ENCODE data around the gene LAMP1.

LAMP1 gene

GRCh38 chr13:113348591-113348990, 51.6 kb downstream of the LAMP1 start:
- intact Hi-C loops (cut with DNase I): no loop called here
- no peak for DNase-seq

DNA sequence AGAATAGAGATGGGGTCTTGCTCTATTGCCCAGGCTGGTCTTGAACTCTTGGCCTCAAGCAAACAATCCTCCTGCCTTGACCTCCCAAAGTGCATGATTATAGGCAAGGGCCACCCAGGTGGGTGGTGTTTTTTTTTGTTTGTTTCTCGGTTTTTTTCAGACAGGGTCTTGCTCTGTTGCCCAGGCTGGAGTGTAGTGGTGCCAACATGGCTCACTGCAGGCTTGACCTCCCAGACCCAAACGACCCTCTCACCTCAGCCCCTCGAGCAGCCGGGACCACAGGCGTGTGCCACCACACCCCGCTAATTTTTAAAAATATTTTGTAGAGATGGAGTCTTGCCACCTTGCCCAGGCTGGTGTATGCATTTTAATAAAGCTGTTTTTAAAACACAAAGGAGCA, 52.0 kb downstream of the LAMP1 start:
- intact Hi-C loops (cut with DNase I): no loop called here
- no peak for DNase-seq

- intact Hi-C loops (cut with DNase I): no loop called here
- DNase-seq: no peak
Observed at GRCh38 chr13:113349491-113349890, 52.5 kb downstream of the LAMP1 start.

GRCh38 chr13:113350065-113350937, 53.3 kb downstream of the LAMP1 start:
- no peak for DNase-seq
- intact Hi-C loops (cut with DNase I): no loop called here

- no peak for DNase-seq
- intact Hi-C loops (cut with DNase I): no loop called here
Observed at GRCh38 chr13:113350938-113351335, 53.9 kb downstream of the LAMP1 start.

GRCh38 chr13:113351514-113352026, 54.5 kb downstream of the LAMP1 start:
- DNase-seq: peak in 1 of 42 donors; percentile 20
- intact Hi-C loops (cut with DNase I): no loop called here

GRCh38 chr13:113353254-113353653, 56.2 kb downstream of the LAMP1 start:
- DNase-seq: no peak
- intact Hi-C loops (cut with DNase I): no loop called here

DNA sequence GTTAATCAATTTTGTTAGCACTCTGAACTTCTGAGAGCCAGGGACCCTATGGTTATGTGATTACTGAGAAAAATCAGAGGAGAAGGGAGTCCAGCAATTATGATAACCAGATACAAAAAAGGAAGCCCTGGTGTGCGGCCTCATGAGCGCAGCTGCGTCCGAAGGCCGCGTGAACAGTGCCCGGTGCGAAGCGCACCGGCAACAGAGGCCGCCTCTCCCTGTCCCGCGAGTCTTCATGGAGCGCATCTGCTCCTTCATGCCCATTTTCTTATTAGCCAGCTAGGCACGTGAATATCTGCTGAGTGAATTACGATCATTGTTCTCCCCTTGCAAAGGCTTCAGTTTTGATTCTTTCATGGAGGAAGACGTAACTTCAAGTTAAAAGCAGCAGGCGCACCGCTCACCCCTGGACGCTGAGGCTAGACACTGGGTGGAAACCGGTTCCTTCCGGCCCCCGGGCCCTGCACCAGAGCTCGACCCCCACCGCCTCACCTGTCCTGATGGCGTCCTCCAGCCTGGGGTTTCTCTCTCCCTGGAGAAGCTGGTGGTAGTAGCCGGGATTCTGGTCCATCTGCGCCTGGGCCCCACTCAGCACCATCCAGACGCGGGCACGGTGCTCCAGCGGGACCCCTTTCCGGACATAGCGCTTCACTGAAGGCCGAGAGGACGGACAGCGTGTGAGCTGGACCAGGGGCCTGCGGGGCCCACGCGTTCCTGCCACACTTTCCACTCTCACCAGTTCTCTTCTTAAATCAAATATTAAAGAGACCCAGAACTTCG, 58.0 kb downstream of the LAMP1 start:
- no peak for DNase-seq
- intact Hi-C loops (cut with DNase I): no loop called here

DNA sequence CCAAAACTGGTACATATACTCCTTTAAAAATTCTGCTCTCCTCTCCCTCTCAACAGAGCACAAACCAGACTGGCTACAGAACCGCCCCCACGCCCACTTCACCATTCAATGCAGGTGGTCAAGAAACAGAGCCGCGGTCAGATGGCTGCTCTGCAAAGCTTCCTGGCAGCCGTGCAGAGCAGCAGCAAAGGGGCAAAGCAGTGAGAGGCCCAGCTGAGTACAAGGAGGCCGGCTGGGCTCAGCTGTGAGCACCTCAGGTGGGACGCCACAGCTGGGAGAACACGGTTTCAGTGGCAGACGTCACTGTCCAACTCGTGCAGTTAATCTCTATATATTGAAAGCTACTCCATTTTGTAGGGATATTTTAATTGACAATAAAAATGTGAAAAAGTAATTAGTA, 58.6 kb downstream of the LAMP1 start:
- DNase-seq: no peak
- intact Hi-C loops (cut with DNase I): no loop called here

GRCh38 chr13:113356596-113356995, 59.6 kb downstream of the LAMP1 start:
- intact Hi-C loops (cut with DNase I): no loop called here
- no peak for DNase-seq

- intact Hi-C loops (cut with DNase I): no loop called here
- no peak for DNase-seq
Observed at GRCh38 chr13:113357529-113357928, 60.5 kb downstream of the LAMP1 start.

DNA sequence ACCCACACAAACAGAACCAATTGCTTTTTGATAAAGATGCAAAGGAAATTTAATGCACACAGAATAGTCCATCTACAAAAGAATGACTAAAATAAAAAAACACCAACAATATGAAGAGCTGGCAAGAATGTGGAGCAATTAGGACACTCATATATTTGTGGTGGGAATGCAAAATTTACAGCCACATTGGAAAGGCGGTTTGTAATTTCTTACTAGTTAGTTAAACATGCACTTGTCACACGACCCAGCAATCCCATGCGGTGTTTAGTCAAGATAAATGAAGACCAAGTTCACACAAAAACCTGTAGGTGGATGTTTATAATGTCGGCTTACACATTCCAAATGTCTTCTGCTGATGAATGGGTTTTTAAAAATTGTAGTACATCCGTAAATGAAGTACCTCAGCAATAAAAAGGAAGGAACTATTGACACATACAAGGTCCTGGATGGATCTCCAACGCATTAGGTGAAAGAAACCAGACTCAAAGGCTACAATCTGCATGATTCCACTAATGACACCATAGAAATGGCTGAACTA, 61.7 kb downstream of the LAMP1 start:
- intact Hi-C loops (cut with DNase I): no loop called here
- no peak for DNase-seq

GRCh38 chr13:113359571-113359970, 62.5 kb downstream of the LAMP1 start:
- intact Hi-C loops (cut with DNase I): no loop called here

DNA sequence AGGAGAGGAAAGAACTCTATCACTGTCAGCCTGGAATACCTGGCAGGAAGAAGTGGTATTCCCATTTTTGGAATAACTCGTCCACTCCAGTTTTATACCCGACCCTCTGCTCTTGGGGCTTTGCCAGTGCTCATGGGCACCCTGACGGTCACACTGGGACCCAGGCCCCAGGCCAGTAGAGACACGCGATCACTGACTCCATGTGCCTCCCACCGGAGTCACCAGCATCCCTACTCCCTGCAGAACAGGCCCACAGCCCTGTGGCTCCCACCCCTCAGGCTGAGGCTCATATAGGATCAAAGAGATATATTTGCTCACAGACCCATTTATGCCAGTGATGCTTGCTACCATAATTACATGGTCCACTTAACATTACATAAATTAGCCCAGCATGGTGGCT, 63.4 kb downstream of the LAMP1 start:
- intact Hi-C loops (cut with DNase I): no loop called here
- DNase-seq: peak in 3 of 42 donors; percentile 15 to 24 (median 18)

More at GRCh38 chr13:113359571-113359970, 62.5 kb downstream of the LAMP1 start:
- peak in 1 of 42 donors; percentile 21 for DNase-seq

DNA sequence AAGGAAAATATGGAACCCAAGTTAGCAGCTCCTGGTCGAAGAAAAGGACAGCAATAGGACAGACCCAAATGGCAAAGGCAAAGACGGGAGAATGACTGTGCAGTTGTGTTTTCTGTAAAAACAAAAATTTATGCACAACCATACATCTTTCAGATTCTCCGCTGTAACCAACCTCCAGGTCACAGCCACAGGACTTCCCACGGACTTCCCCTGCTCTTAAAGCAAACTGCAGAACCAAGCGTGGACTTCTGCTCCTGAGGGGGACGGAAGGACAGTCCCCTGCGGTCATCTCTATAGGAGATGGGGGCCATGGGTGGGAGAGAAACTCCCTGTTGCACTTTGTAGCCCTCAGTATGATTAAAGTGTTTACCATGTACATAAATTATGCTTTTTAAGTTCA, 64.4 kb downstream of the LAMP1 start:
- intact Hi-C loops (cut with DNase I): no loop called here
- peak in 2 of 42 donors; percentile 12 to 33 for DNase-seq

DNA sequence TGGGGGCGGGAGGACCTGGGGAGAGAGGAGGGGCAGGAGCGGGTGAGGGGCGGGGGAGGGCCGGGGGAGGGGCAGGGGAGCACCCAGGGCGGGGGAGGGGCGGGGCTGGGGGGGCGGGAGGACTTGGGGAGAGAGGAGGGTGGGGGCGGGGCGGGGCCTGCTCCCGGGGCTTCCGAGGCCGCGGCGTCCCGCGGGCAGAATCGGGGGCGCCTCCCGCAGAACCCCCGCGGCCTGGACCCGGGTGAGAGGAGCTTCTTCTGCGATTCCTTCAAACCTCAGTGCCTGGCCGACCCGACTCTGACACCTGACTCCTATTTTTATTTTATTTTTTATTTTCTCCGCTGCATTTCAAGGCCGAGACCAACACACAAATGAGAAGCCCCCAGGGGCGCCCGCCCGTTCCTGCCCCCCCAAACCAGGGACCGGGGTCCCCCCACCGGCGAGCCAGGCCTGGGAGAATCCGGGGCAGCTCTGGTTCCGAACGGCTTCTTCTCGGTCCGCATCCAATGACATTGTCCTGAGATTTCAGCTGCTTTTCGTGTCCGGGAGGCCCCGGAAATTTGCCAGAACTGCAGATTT, 67.4 kb downstream of the LAMP1 start:
- intact Hi-C loops (cut with DNase I): no loop called here
- DNase-seq: peak in 1 of 42 donors; percentile 13

GRCh38 chr13:113364901-113365582, 68.0 kb downstream of the LAMP1 start:
- no peak for DNase-seq
- intact Hi-C loops (cut with DNase I): no loop called here

- no peak for DNase-seq
- intact Hi-C loops (cut with DNase I): no loop called here
Observed at GRCh38 chr13:113365583-113365970, 68.5 kb downstream of the LAMP1 start.
